WTC11 (cell line): ENCODE results near the gene IL16. TPM values are rescaled to one million over a fixed set of nuclear protein-coding genes. Genes with fewer than 3 reads are reported as not detected.
"Not testable (repeated sequence)": the region's sequence is repeated elsewhere in the genome, so short reads cannot be mapped to it uniquely, and the experiment has no call there.

Experiments
- ATAC-seq: fragments of 200-7000 bp; cut with Tn5 transposase; 2 replicates; pipeline ENCODE4 v1.10.0; 2021; ENCODE audit warnings: mild to moderate bottlenecking, moderate library complexity
- CTCF ChIA-PET: fragments of 300-600 bp; sonication (Branson Sonifier 250); formaldehyde crosslinking; loops from one replicate; lab custom pipeline; 2021; ENCODE audit warnings: antibody characterized with exemption; lab: Charles Lee
- POLR2A ChIA-PET: fragments of 350-600 bp; sonication (Branson Sonifier 250); formaldehyde crosslinking; loops from one replicate; lab custom pipeline; 2021; ENCODE audit warnings: antibody characterized with exemption; lab: Charles Lee
- DNase-seq: peaks from one replicate; pipeline ENCODE4 v3.0.0; 2021; ENCODE audit warnings: low spot score
- H3K27ac Mint-ChIP-seq: 2 replicates; pipeline ENCODE4 v1.8.0; 2021; ENCODE audit warnings: mixed read lengths
- H3K27me3 Mint-ChIP-seq: 2 replicates; pipeline ENCODE4 v1.8.0; 2021; ENCODE audit warnings: low read depth, mild to moderate bottlenecking, moderate library complexity, mixed read lengths
- H3K36me3 Mint-ChIP-seq: 2 replicates; pipeline ENCODE4 v1.8.0; 2021; ENCODE audit warnings: mixed read lengths
- H3K4me1 Mint-ChIP-seq: 2 replicates; pipeline ENCODE4 v1.8.0; 2022; ENCODE audit warnings: mixed read lengths
- H3K4me3 Mint-ChIP-seq: 2 replicates; pipeline ENCODE4 v1.8.0; 2021; ENCODE audit warnings: mild to moderate bottlenecking, moderate library complexity, mixed read lengths
- H3K9me3 Mint-ChIP-seq: 2 replicates; pipeline ENCODE4 v1.8.0; 2021; ENCODE audit warnings: mixed read lengths
- CREM ChIP-seq: sonication (generic); formaldehyde crosslinking; IDR thresholded peaks from 2 replicates; pipeline ENCODE4 v1.8.1; 2022; ENCODE audit warnings: mild to moderate bottlenecking, missing genetic modification reagents, moderate library complexity
- E2F1 ChIP-seq: sonication (generic); formaldehyde crosslinking; IDR thresholded peaks from 2 replicates; pipeline ENCODE4 v1.8.0; 2022; ENCODE audit warnings: mild to moderate bottlenecking, missing genetic modification reagents
- ELF4 ChIP-seq: sonication (generic); formaldehyde crosslinking; IDR thresholded peaks from 2 replicates; pipeline ENCODE4 v1.8.1; 2022; ENCODE audit warnings: low read depth, mild to moderate bottlenecking, moderate library complexity, missing genetic modification reagents
- ESRRA ChIP-seq: sonication (generic); formaldehyde crosslinking; IDR thresholded peaks from 2 replicates; pipeline ENCODE4 v1.8.1; 2022; ENCODE audit warnings: mild to moderate bottlenecking, missing genetic modification reagents, borderline replicate concordance
- FOXP1 ChIP-seq: sonication (generic); formaldehyde crosslinking; IDR thresholded peaks from 2 replicates; pipeline ENCODE4 v1.8.0; 2022; ENCODE audit warnings: missing genetic modification reagents, mild to moderate bottlenecking, moderate library complexity, borderline replicate concordance
- NR2C2 ChIP-seq: sonication (generic); formaldehyde crosslinking; IDR thresholded peaks from 2 replicates; pipeline ENCODE4 v1.8.0; 2022; ENCODE audit warnings: mild to moderate bottlenecking, missing genetic modification reagents
- NR3C1 ChIP-seq: sonication (generic); formaldehyde crosslinking; conservative IDR thresholded peaks from 2 replicates; pipeline ENCODE4 v1.8.1; 2023; ENCODE audit warnings: low read depth, mild to moderate bottlenecking, missing genetic modification reagents
- RELA ChIP-seq: sonication (generic); formaldehyde crosslinking; IDR thresholded peaks from 2 replicates; pipeline ENCODE4 v1.8.1; 2022; ENCODE audit warnings: missing genetic modification reagents, mild to moderate bottlenecking, borderline replicate concordance
- SMAD3 ChIP-seq: sonication (generic); formaldehyde crosslinking; IDR thresholded peaks from 2 replicates; pipeline ENCODE4 v1.8.0; 2022; ENCODE audit warnings: missing genetic modification reagents, mild to moderate bottlenecking, borderline replicate concordance
- SMAD4 ChIP-seq: sonication (generic); formaldehyde crosslinking; IDR thresholded peaks from 2 replicates; pipeline ENCODE4 v1.8.0; 2022; ENCODE audit warnings: mild to moderate bottlenecking, missing genetic modification reagents
- TEAD1 ChIP-seq: sonication (generic); formaldehyde crosslinking; IDR thresholded peaks from 2 replicates; pipeline ENCODE4 v1.8.0; 2022; ENCODE audit warnings: mild to moderate bottlenecking, missing genetic modification reagents
- TP53 ChIP-seq: sonication (generic); formaldehyde crosslinking; IDR thresholded peaks from 2 replicates; pipeline ENCODE4 v1.8.1; 2023; ENCODE audit warnings: mild to moderate bottlenecking, missing genetic modification reagents
- ZNF263 ChIP-seq: sonication (generic); formaldehyde crosslinking; IDR thresholded peaks from 2 replicates; pipeline ENCODE4 v1.8.1; 2022; ENCODE audit warnings: low read depth, mild to moderate bottlenecking, moderate library complexity, missing genetic modification reagents
- ZNF317 ChIP-seq: sonication (generic); formaldehyde crosslinking; IDR thresholded peaks from 2 replicates; pipeline ENCODE4 v1.8.1; 2023; ENCODE audit warnings: low read depth, mild to moderate bottlenecking, moderate library complexity, missing genetic modification reagents, borderline replicate concordance
- ZNF671 ChIP-seq: fragments of 250-450 bp; sonication (Bioruptor Pico); IDR thresholded peaks from 2 replicates; pipeline ENCODE4 v1.8.0; 2021; ENCODE audit warnings: mild to moderate bottlenecking
- total RNA-seq: library from RNA; stranded (reverse); gene quantifications from 3 replicates; pipeline ENCODE4 v1.2.3, GENCODE V29; 2021
- TF ChIP-seq, protein P1 (sequence below): sonication (generic); formaldehyde crosslinking; IDR thresholded peaks from 2 replicates; pipeline ENCODE4 v1.8.1; 2023; ENCODE audit warnings: mild to moderate bottlenecking, missing genetic modification reagents
- TF ChIP-seq, protein P2 (sequence below): fragments of 250-450 bp; sonication (Bioruptor Pico); IDR thresholded peaks from 2 replicates; pipeline ENCODE4 v1.9.0; 2021; ENCODE audit warnings: mild to moderate bottlenecking, borderline replicate concordance

Gene IL16
- total RNA-seq, 1 experiment from 2014 or later, result 0.61 TPM

DNA sequence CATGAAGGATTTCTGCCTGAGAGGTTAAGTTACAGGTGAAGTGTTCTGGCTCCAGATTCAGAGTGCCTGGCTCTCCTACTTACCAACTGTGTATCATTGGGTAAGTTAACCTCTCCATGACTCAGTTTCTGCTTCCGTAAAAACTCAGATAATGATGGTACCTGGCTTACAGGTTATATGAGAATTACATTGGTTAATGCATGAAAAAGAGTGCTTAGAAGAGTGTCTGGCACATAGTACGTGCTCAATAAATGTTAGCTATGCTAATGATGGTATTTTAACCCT is 38.8 kb upstream of the IL16 start:
- ATAC-seq, result no peak
- POLR2A ChIA-PET, result no interaction called here
- CTCF ChIA-PET, result interaction anchor here (9.7 kb wide), 1 partner anchor 110 kb away, joined by 170 read pairs; no protein-coding TSS in a partner anchor

GRCh38 chr15:81158561-81158960 is 38.1 kb upstream of the IL16 start:
- H3K4me1 Mint-ChIP-seq, result not testable (repeated sequence)

More for the DNA sequence above, 38.8 kb upstream of the IL16 start:
- no peaks in the 10 kb centered on the region for H3K36me3 Mint-ChIP-seq
- H3K27me3 Mint-ChIP-seq, result peaks cover 4% of the 10 kb centered on the region; the same call in 1 of the 2 replicates
- no peak overlapping the region for H3K27ac Mint-ChIP-seq
- no peak for DNase-seq
- H3K4me1 Mint-ChIP-seq, result no peaks in the 10 kb centered on the region
- peaks cover 5% of the 10 kb centered on the region for H3K9me3 Mint-ChIP-seq
- TF ChIP-seq ZNF671, result no peak
- TF ChIP-seq ELF4, result no peak
- TF ChIP-seq FOXP1, result no peak
- TF ChIP-seq, protein P1, sequence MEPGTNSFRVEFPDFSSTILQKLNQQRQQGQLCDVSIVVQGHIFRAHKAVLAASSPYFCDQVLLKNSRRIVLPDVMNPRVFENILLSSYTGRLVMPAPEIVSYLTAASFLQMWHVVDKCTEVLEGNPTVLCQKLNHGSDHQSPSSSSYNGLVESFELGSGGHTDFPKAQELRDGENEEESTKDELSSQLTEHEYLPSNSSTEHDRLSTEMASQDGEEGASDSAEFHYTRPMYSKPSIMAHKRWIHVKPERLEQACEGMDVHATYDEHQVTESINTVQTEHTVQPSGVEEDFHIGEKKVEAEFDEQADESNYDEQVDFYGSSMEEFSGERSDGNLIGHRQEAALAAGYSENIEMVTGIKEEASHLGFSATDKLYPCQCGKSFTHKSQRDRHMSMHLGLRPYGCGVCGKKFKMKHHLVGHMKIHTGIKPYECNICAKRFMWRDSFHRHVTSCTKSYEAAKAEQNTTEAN (CRISPR knock-in tag), result no peak
- TF ChIP-seq TP53 (CRISPR knock-in tag), result no peak
- no peak for TF ChIP-seq RELA (CRISPR knock-in tag)
- TF ChIP-seq, protein P2, sequence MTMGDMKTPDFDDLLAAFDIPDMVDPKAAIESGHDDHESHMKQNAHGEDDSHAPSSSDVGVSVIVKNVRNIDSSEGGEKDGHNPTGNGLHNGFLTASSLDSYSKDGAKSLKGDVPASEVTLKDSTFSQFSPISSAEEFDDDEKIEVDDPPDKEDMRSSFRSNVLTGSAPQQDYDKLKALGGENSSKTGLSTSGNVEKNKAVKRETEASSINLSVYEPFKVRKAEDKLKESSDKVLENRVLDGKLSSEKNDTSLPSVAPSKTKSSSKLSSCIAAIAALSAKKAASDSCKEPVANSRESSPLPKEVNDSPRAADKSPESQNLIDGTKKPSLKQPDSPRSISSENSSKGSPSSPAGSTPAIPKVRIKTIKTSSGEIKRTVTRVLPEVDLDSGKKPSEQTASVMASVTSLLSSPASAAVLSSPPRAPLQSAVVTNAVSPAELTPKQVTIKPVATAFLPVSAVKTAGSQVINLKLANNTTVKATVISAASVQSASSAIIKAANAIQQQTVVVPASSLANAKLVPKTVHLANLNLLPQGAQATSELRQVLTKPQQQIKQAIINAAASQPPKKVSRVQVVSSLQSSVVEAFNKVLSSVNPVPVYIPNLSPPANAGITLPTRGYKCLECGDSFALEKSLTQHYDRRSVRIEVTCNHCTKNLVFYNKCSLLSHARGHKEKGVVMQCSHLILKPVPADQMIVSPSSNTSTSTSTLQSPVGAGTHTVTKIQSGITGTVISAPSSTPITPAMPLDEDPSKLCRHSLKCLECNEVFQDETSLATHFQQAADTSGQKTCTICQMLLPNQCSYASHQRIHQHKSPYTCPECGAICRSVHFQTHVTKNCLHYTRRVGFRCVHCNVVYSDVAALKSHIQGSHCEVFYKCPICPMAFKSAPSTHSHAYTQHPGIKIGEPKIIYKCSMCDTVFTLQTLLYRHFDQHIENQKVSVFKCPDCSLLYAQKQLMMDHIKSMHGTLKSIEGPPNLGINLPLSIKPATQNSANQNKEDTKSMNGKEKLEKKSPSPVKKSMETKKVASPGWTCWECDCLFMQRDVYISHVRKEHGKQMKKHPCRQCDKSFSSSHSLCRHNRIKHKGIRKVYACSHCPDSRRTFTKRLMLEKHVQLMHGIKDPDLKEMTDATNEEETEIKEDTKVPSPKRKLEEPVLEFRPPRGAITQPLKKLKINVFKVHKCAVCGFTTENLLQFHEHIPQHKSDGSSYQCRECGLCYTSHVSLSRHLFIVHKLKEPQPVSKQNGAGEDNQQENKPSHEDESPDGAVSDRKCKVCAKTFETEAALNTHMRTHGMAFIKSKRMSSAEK (CRISPR knock-in tag), result no peak
- no peak for TF ChIP-seq SMAD3 (CRISPR knock-in tag)
- no peak for TF ChIP-seq ZNF263 (CRISPR knock-in tag)
- TF ChIP-seq ESRRA (CRISPR knock-in tag), result no peak
- TF ChIP-seq E2F1, result no peak
- no peak overlapping the region for H3K4me3 Mint-ChIP-seq

GRCh38 chr15:81160312-81161159 is 36.1 kb upstream of the IL16 start:
- CTCF ChIA-PET, result interaction anchor here (9.7 kb wide), 1 partner anchor 107 kb away, joined by 170 read pairs; no protein-coding TSS in a partner anchor
- ATAC-seq (no peak), DNase-seq (no peak)

More at GRCh38 chr15:81158561-81158960, 38.1 kb upstream of the IL16 start:
- H3K27me3 Mint-ChIP-seq, POLR2A ChIA-PET, ATAC-seq, H3K9me3 Mint-ChIP-seq, H3K36me3 Mint-ChIP-seq, DNase-seq, H3K4me3 Mint-ChIP-seq, H3K27ac Mint-ChIP-seq: not testable (repeated sequence)
- CTCF ChIA-PET, result interaction anchor here (0.6 to 9.7 kb wide), 2 partner anchors 109 to 152 kb away, joined by 4 to 170 read pairs; no protein-coding TSS in a partner anchor

More at GRCh38 chr15:81160312-81161159, 36.1 kb upstream of the IL16 start:
- Mint-ChIP-seq H3K4me3 (no peak overlapping the region), H3K36me3 (no peaks in the 10 kb centered on the region), H3K27ac (no peak overlapping the region), H3K4me1 (no peaks in the 10 kb centered on the region), H3K27me3 (peaks cover 4% of the 10 kb centered on the region; the same call in 1 of the 2 replicates), H3K9me3 (peaks cover 5% of the 10 kb centered on the region)
- no peak for TF ChIP-seq SMAD4 (CRISPR knock-in tag)
- no peak for TF ChIP-seq CREM
- no peak for TF ChIP-seq NR2C2
- no peak for TF ChIP-seq NR3C1 (CRISPR knock-in tag)
- TF ChIP-seq, protein P1 (CRISPR knock-in tag), result no peak
- TF ChIP-seq ESRRA (CRISPR knock-in tag), result no peak
- TF ChIP-seq TEAD1, result no peak
- TF ChIP-seq ZNF317 (CRISPR knock-in tag), result no peak
- POLR2A ChIA-PET, result no interaction called here
